22Rv1 (cell line): ENCODE results near the gene EEIG1.

Experiments used
- ZFX ChIP-seq: fragments of 450-650 bp; IDR thresholded peaks from 2 replicates; pipeline ENCODE4 v1.6.1; 2017; ENCODE audit warnings: antibody characterized with exemption, borderline replicate concordance
- TF ChIP-seq, protein P1 (sequence below): fragments of 450-650 bp; IDR thresholded peaks from 2 replicates; pipeline ENCODE4 v1.5.1; 2017; ENCODE audit warnings: mild to moderate bottlenecking

DNA sequence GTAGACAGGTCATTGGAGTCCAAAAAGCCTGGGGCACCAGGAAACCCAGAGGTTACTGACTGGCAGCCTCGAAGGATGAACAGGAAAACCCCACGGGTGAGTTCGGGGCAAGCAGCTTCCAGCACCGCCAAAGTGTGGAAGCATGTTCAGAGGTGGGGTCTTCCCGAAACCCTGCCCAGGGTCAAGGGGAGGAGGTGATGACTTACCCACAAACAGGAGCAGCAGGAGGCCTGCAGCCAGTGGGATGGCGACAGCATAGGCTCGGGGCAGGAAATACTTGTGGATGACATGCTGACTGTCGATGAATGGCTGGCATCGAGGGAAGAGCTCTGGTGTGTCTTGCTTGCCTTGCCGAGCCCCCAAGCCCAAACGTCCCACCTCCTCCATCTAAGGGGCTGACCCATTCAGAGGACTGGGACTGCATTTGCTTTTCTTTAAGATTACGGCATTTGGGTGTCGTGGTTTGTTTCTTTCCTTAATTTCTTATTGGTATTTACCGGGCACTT, 44.4 kb downstream of the EEIG1 start:
- TF ChIP-seq, protein P1, sequence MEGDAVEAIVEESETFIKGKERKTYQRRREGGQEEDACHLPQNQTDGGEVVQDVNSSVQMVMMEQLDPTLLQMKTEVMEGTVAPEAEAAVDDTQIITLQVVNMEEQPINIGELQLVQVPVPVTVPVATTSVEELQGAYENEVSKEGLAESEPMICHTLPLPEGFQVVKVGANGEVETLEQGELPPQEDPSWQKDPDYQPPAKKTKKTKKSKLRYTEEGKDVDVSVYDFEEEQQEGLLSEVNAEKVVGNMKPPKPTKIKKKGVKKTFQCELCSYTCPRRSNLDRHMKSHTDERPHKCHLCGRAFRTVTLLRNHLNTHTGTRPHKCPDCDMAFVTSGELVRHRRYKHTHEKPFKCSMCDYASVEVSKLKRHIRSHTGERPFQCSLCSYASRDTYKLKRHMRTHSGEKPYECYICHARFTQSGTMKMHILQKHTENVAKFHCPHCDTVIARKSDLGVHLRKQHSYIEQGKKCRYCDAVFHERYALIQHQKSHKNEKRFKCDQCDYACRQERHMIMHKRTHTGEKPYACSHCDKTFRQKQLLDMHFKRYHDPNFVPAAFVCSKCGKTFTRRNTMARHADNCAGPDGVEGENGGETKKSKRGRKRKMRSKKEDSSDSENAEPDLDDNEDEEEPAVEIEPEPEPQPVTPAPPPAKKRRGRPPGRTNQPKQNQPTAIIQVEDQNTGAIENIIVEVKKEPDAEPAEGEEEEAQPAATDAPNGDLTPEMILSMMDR: no peak
- TF ChIP-seq ZFX: no peak
